Effector memory CD8-positive, alpha-beta T cell (primary cell): ENCODE data around the gene DGKA.
"Not testable (repeated sequence)": the region's sequence is repeated elsewhere in the genome, so short reads cannot be mapped to it uniquely, and the experiment has no call there.

Experiments
- ATAC-seq: fragments of 150-1000 bp; cut with Tn5 transposase; replicated peaks from 2 replicates; pipeline ENCODE4 v1.10.0; 2021; ENCODE audit warnings: mild to moderate bottlenecking, moderate library complexity
- DNase-seq, 3 experiments: peaks; one replicate each; pipeline ENCODE4 v3.0.0; 2021
- H3K27ac Mint-ChIP-seq, 2 donors: one replicate each; pipeline ENCODE4 v1.8.0; 2022; ENCODE audit warnings: mild to moderate bottlenecking in 2 of 2, mixed read lengths in 2 of 2, moderate library complexity in 2 of 2
- H3K27me3 Mint-ChIP-seq, 2 donors: one replicate each; pipeline ENCODE4 v1.8.0; 2022; ENCODE audit warnings: mixed read lengths in 2 of 2
- H3K36me3 Mint-ChIP-seq: one replicate; pipeline ENCODE4 v1.8.0; 2022; ENCODE audit warnings: mild to moderate bottlenecking, moderate library complexity, mixed read lengths; ENCODE audit not compliant: insufficient read depth
- H3K4me1 Mint-ChIP-seq, 2 donors: one replicate each; pipeline ENCODE4 v1.8.0; 2022; ENCODE audit warnings: low read depth in 2 of 2, mixed read lengths in 2 of 2
- H3K4me3 Mint-ChIP-seq, 2 donors: one replicate each; pipeline ENCODE4 v1.8.0; 2022; ENCODE audit warnings: mild to moderate bottlenecking in 2 of 2, mixed read lengths in 2 of 2, moderate library complexity in 2 of 2
- H3K9me3 Mint-ChIP-seq, 2 donors: one replicate each; pipeline ENCODE4 v1.8.0; 2022; ENCODE audit warnings: mixed read lengths in 2 of 2

DGKA gene

DNA sequence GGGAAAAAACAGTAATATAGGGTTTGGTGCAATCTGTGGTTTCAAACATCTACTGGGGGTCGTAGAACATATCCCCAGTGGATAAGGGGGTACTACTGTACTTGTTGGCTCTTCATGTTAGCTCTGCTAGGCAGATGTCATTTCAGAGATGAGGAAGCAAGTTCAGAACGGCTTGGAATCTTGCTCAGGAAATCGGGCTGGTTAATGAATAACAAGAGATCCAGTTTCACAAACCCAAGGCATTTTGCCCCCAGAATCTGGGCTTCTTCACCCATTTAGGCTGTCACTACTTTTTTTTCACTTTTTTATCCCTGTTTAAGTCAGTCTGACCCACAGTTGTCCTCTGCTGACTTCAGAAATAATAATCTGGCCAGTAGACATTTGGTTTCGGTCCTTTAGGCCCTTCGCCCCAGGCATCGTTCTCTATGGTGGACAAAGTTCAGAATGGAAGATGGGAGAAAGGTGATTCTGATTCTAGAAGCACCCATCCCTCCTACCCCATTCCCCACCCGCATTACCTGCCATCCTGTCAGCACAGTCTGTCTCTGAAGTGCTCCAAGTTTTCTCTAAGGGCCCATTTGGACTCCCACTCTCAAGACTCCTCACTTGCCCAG is 70.6 kb downstream of the DGKA start:
- Mint-ChIP-seq H3K27me3 (peaks cover 0 to 12% of the 10 kb centered on the region in 2 donors), H3K4me3 (no peak overlapping the region), H3K9me3 (no peaks in the 10 kb centered on the region), H3K36me3 (no peaks in the 10 kb centered on the region), H3K4me1 (peaks cover under 1 to 5% of the 10 kb centered on the region in 2 donors), H3K27ac (no peak overlapping the region)
- ATAC-seq (no peak), DNase-seq (no peak)

DNA sequence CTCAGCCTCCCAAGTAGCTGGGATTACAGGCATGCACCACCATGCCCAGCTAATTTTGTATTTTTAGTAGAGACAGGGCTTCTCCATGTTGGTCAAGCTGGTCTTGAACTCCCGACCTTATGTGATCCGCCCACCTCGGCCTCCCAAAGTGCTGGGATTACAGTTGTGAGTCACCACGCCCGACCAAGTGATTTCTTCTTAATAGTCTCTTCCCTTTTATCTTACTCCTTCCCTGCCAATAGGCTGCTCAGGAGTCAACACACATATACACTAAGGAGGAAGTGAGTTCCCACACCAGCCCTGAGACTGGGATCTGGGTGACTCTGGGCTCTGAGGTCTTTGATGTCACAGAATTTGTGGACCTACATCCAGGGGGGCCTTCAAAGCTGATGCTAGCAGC is 72.4 kb downstream of the DGKA start:
- not testable (repeated sequence) for H3K9me3 Mint-ChIP-seq, DNase-seq, H3K27ac Mint-ChIP-seq, H3K4me3 Mint-ChIP-seq, H3K27me3 Mint-ChIP-seq, ATAC-seq, H3K36me3 Mint-ChIP-seq
- peaks cover 6 to 11% of the 10 kb centered on the region in 2 donors for H3K4me1 Mint-ChIP-seq
